Amniotic epithelial cell (primary cell): Measurements from ENCODE around the gene PTPRK.

Source experiments
- DNase-seq: peaks from one replicate; pipeline ENCODE4 v3.0.0-alpha.2; 2010; ENCODE audit warnings: low read depth

PTPRK gene

DNA sequence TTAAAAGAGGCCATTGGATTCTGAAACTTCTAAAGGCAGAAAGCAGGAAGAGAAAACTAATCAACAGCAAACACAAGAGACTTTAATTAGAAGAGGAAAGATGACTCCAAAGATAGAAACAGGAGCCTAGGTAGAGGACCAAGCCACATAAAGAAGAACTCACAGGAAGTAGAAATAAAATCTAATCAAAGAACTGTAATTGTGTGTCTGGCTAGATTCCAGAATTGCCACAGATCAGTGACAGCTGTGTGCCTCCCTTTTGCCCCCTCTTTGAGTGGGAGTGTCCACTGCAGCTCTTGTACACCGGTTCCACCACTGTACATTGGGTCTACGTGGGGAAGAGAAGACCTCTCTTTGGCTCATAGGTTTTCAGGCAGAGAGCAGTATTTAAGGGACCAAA, 597.3 kb downstream of the PTPRK start:
- no peak for DNase-seq

- DNase-seq, result no peak
Observed at GRCh38 chr6:127921982-127922381, 598.4 kb downstream of the PTPRK start.

DNA sequence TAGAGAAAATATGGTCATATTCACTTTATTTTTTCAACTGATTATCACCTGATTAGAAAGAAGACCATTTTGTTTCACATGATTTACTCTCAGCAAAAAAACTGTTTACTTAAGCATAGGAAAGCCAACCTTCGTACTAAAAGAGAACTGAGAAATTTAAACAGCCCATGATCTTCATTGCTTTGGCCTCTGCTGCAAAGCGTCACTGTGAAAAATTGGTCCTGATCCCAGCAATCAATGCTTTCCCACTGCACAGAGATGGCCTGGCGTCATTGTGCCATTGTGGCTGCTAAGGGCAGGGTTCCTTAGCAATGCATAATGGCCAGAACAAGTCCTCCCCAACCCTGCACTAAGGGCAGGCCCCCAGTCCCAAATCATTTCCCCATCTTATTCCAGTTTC, 599.6 kb downstream of the PTPRK start:
- DNase-seq, result no peak
